Activated CD4-positive, alpha-beta T cell treated with anti-CD3 and anti-CD28 coated beads, Interleukin-2, amount 50 U/mL, for 16 hours (primary cell): ENCODE measurements around the gene CDC42BPB.

ENCODE experiments used
- DNase-seq: peaks from one replicate; pipeline ENCODE4 v3.0.0-alpha.2; 2020

Gene CDC42BPB

DNA sequence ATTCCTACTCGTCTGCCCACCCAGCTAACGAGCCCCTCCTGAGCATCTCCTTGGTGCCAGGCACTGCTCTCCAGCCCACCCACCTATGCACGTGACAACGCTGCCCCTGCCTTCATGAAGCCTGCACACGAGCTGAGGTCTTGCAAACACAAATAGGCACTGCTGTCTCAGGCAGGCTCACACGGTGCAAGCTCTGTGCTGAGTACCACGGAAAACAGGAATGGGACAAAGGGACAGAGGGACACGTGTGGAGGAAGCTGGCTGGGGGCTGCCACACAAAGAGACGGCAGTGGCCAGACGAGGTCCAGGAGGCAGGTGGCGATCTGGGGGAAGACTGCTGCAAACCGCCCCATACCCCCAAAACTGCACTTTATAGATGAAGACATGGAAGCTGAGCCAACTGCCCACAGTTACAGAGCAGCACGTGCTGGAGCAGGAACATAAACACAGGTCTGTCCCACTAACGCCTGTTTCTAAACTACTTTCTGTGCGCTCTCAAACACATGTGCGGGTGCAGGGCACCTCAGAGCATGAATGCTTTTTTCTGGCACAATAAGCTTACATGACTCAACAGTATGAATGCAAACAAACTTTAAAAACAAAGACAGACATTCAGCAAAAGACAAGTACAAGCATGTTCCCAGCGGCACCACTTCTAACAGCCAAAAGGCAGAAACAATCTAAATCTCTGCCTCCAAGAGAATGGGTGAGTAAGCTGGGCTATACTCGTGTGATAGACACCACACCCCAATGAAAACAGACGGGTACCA lies 70.4 kb downstream of the CDC42BPB start:
- no peak for DNase-seq

DNA sequence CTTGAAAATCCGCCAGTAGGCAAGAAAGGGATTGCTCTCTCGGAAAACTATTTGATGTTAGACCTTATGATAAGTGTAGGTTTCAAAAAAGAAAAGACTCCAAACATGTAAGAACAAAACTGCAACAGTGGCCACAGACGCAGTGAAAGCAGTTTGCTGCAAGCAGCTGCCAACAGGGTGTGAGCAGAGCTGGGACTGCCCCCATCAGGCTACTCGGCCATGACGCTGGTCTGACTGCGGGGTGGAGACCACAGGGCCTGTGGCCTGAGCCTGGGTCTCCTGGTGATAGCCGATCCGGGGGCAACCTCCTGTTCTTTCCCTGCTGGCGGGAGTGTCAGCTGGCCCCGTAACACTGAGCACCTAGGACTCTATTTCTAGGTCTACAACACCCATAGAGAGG lies 71.7 kb downstream of the CDC42BPB start:
- DNase-seq, result no peak

DNA sequence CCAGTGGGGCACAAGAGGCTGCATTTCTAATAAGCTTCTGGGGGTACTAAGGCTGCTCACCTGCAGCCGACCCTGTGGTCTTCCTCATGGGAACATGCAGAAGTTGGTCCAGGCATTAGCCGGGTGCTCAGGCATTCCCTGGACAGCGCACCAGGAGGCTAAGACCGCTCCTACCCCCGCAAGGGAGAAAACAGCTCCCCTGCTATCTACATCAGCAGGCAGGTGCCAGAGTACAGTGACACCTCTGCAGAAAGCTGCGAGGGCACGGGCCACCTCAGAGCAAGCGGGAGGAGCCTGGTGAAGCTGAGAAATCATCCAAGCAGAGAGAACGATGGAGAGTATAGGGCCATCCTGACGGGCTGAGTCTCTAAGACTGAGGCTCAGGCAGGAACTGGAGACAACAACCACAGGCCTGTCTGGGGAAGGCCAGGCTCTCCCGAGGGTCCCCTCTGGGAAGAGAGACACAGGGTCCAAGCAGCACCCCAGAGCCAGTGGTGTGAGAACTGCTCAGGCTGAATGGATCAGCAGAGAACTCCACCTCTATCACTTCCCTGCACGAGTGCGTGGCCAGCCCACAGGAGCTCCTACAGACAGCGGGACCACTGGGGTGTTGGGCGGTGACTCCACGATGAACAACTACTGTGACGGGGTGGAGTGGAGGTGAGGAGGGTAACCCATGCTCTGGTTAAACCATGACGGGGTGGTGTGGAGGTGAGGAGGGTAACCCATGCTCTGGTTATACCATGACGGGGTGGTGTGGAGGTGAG lies 72.8 kb downstream of the CDC42BPB start:
- DNase-seq, result no peak

DNA sequence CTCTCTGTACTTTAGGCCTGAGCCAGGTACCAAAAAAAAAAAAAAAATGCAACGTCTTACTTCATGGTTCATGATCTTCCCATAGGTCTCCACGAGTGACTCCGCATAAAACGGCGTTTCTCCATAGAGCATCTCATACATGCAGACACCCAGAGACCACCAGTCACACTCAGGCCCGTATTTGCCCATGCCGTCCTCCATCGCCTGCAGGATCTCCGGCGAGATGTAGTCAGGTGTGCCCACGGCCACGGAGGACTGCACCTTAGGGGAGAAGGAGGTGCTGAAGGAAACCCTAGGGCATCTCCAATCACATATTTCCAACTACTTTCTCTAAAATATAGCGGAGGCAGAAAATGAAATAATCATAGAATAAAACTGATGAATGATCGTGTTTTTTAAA lies 73.9 kb downstream of the CDC42BPB start:
- no peak for DNase-seq

DNA sequence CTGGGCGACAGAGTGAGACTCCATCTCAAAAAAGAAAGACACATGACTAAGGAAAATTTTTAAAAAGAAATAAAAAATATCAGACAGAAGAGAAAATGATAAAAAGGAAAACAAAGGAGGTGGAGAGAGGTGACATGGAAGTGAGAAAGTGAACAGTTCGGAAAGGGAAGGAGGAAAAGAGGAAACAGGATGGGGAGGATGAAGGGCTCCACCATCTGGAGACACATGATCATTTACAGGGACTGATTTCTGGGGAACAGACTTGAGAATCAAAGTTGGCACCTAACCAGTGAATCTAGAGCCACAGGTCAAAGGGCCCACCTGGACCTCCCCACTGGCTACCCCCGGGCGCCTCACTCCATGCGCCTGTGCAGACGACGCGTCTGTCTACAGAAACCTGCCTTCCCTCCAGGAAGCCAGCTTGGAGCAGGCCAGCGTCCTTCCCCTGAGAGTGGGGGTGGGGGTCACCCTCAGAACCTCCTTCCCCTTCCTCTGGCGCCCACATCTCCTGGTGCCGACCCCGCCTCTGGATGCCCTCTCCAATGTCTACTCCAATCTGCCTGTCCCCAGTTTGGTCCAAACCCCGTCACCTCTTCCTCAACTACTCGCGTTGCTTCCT lies 74.4 kb downstream of the CDC42BPB start:
- DNase-seq, result no peak

DNA sequence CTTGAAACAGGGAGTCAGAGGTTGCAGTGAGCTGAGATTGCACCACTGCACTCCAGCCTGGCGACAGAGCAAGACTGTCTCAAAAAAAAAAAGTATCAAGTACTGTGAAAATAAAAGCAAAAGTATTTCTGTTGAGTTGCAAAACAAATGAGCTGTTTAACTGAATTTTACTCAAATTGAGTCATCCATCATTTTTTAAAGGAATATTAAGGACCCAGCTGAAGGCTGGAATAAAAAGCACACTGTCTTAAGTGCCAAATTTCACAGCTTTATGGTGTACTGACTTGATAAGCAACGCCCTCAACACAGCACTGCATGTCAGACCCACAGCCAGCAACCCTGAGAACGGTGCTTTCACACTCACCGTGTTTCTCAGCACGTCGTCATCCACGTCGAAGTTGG lies 76.9 kb downstream of the CDC42BPB start:
- DNase-seq, result no peak

DNA sequence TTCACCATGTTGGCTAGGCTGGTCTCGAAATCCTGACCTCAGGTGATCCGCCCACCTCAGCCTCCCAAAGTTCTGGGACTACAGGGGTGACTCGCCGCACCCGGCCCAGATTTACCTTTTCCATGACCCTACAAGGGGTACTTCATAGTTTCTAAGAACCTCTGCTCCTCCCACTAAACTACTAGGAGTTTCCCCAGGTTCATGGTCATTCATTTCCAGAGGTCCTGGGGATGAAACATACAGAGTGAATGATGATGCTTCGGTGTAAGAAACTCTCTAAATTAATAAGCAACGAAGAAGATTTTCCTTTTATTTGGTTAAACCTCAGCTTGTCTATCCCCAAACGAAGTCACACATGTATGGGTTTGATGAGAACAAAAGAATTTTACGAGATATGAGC lies 77.9 kb downstream of the CDC42BPB start:
- no peak for DNase-seq

DNA sequence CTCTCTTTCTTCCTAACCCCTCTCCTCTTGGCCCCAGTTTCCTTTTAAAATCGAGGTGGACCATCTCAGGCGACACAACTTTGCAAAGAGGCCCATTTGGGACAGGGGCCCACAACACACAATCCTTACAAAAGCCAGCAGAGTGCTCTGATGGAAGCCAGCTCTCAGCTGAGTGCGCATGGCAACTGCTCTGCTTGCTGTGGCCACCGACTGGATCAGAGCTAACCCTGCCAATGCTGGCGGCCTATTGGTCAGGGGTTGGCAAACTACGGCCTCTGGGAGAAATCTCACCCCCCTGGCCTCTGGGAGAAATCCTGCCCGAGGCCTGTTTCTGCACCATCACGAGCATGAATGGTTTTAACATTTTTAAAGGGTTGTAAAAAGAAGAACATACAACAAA lies 79.9 kb downstream of the CDC42BPB start:
- DNase-seq, result no peak

DNA sequence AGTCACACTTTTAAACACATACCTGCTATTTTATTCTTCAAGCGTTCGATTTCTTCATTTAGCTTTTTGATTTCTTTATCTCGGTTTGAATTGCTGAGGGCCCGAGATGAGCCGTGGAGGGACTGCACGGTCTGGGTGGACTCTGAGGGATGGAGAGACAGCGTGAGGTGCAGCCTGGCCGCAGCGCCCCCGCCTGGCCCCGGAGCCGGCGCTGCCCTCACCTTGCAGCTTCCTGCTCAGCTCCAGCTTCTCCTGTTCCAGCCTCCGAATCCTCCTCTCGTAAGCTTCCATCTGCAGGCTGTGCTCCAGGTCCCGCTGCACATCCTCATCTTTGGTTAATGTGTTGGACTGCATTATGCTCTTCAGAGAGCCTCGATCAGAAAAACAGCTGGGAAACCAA lies 81.7 kb downstream of the CDC42BPB start:
- DNase-seq, result no peak

DNA sequence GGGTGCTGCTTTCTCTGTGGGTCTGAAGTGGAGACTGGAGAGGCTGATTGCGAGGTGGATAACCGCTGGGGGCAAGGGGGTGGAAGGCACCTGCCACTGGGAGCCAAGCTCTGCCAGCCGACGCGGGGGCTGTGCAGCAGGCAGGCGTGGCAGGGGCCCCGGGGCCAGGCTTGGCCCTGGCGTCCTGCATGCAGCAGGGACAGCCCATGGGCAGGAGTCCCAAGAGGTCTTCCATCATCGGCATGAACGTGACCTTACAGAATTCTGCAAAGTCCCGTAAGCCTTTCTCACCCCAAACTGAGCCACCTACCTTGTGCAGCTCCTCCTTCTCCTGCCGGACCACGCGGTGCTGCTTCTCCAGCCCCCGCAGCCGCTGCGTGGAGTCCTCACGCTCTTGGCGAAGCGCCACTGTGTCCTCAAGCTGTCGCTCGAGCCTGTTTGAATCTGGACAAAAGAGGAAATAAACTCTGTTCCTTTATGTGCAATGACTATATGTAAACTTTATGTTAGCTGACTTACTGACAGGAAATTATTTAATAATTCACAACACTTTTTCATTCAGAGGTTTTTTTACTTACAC lies 83.6 kb downstream of the CDC42BPB start:
- no peak for DNase-seq

DNA sequence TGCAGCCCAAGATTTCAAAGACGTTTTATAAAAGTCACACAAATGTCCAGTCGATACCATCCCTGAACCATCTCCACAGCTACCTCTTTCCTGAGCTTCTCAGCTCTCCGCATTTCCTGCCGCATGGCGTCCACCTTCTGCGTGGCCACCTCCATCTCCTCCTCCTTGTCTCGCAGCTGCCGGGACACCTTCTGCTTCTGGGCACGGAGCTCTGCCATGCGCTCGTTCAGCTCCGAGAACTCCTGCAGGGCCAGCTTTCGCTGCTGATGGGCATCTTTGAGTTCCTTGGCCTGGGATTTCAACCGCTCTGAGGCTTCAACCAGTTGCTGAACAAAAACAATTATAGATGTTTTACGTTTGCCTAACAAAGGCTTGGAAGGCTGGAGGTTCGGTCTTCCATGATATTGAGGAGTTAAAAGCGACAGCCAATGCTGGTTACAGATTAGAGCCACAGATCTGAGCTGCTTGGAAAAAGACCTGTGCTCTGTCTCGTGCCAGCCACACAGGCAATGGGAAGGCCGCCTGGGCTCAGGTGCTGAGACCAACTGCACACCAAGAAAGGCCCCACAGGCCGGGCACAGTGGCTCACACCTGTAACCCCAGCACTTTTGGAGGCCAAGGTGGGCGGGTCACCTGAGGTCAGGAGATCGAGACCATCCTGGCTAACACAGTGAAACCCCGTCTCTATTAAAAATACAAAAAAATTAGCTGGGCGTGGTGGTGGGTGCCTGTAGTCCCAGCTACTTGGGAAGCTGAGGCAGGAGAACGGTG lies 85.3 kb downstream of the CDC42BPB start:
- no peak for DNase-seq

DNA sequence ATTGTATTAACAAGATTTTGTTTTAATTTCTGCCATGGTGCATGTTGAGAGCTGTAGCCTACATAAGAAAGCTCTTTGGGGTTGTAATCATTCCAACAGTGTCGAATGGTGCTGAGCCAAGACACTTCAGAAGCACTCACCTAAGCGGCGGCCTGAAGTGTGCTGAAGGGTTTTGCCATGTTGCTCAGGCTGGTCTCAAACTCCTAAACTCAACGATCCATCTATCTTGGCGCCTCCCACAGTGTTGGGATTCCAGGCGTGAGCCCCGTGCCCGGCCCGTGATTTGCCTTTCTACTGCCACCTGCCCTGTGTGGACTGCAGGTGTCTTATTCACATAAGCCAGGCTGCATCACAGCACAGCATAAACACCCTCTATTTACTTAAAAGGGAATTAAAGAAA lies 86.0 kb downstream of the CDC42BPB start:
- DNase-seq, result no peak

DNA sequence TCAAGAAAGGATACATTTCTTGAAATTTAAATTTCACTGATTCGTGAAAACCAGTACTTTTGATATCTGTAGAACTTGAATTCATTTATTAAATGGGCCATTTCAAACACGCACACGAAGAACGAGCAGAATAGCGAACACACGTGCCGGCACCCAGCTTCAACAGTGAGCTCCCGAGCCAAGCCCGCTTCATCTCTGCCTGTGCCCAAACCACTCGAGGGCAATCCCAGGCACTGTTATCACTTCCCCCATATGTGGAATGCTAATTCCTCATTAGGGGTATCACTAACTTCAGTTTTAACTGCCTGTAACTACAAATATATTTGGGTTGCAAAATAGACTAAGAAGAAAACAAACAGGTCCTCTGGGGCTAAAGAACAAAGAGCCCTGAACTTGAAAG lies 86.9 kb downstream of the CDC42BPB start:
- no peak for DNase-seq

DNA sequence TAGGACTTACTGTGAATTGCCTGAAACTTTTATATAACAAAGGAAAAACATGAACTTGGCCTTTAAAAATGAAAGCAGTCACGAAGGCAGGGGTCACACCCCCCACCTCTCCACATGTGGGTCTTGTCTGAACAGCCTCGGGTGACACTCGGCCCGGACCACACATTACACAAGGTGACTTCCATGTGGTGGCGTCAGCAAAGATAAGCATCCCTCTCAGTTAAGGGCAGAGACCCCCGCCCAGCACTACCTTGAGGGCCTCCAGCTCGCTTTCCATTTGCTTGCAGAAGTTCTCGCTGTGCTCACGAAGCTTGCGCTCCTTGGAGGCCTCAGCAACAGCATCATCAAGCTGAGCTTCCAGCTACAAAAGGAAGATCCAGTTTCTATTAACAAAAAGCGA lies 87.4 kb downstream of the CDC42BPB start:
- DNase-seq, result no peak

DNA sequence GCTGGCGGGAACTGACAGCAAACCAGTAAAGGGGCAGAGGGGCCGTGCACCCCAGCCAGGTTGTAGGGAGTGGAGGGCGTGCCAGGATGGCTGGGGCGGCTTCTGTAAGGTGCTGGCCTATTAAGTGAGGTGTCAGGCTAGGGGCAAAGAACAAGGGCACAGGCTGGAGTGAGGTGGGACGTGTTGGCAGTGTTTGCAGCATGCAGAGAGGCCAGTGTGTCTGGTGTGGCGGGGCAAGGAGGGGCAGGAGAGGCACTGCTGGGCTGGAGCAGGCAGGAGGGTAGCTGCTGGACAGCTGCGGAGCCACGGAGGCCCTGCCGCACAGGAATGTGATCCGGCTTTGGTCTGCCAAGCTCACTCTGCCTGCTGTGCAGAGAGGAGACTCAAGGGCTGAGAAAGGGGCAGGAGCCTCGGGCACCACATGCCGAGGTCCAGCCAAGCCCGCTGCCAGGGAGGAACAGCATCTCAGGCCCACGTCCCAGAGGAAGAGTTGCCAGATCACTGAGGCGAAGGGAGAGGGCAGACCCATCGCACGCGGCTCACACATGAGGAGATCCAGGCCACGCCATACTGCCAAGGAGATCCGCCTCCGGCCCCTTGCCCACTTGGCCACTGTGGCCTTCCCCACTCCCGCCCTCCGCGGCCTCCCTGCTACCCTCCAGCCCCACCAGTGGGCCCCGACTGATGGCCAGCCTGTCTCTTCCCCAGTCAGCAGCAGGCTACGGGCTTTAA lies 88.1 kb downstream of the CDC42BPB start:
- no peak for DNase-seq

DNA sequence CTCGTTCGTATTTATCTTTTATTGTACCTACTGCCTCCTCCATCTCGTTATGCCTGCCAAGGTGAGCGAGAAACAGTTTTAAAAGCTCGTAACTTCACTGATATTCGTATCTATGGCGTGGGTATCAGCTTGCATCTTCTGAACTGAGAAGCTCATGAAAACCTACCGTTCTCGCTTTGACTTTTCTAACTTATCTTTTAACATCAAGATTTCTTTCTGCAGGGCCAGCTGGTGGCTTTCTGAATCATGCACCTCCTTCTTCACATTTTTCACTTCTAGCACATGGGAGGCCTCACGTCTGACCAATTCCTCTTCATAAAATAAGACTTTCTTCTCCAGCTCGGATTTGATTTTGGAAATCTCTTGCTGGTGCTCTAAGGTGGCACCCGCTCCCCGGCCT lies 89.0 kb downstream of the CDC42BPB start:
- no peak for DNase-seq

DNA sequence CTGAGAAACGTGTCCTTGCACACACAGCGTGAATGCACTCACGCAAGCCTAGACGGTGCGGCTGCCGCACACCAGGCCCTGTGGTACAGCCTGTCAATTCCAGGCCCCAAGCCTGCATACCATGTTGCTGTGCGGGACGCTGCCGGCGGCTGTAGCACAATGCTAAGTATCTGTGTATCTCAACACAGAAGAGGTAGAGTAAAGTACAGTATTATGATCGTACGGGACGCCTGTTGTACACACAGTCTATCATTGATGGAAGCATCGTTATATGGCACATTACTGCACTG lies 89.9 kb downstream of the CDC42BPB start:
- no peak for DNase-seq

DNA sequence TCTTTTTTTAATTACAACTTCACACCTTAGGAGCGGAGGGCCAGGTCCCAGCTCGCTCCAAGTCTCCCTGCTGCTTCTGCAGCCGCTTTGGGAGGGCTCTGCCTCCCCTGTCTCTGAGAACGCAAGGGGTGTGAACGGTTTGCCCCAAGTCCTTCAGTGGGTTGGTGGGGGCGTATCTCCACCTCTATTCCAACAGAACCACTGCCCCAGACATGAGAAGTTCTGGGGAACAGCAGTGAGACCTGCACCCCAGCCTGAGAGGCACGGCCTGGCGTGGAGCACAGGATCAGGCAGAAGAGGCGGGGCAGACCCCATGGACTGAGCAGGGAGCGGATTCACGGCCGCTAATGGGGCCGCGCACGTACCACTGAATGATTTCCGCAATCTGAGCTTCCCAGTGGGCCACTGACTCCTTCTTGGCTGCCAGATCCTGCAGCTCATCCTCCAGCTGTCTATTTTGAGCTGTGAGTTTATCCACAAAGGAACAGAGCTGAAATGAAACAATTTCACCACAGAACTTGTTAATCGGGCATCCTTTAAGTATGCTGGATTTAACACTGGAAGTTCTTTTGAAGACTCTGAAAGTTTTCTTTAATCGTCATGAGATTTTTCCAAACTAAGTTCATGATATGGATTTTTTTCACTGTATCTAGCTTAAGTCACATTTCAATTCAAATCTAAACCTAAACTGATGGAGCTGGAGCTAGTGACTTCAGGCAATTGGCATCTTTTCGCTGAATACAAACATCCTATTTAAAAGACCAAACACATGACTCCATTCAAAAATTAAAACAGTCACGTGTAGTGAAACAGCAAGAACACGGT lies 90.5 kb downstream of the CDC42BPB start:
- no peak for DNase-seq

DNA sequence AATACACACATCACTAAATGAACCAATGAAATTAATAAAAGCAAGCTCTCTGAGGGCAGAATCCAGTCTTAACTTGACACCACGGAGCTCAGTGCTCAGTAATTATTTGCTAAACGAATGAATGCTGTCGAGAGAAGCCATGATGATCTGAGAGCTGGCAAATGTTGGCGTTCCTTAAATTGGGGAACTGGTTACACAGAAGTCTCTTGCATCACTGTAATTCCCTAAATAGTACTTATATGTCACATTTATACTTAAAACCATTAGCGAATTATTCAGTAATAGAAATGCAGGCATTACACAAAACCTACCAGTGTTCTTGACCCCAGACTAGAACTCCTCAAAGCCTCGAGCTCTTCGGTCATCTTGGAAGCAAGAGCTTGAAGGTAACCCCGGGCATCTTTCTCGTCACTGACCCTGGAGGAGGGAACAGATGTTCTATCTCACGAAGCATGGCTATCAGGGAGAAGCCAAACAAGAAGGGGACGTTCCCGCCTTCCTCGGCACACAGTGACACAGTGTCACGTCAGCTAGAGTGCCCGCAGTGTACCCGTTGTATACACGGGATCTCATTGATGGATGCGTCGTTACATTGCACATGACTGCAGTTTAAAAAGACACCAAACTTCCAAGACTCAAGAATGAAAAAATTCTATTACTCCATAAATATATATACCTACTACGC lies 91.2 kb downstream of the CDC42BPB start:
- no peak for DNase-seq

DNA sequence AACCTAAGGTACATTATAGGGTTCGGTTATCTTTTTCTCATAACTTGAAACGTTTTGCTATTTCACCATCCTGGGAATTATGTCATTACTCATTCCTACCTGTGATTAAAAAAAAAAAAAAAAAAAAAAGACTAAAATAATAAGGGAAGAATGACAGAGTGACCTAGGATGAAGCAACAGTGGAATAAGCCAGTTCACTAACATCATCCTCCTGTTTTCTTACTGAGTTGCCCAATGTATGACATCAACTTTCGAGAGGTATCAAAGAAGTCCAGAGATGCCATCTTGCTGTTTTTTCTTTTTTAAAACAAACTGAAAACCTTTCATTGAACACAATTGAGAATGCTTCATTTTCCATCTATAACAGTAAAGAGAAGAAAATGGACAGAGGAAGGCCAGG lies 92.1 kb downstream of the CDC42BPB start:
- DNase-seq, result no peak

DNA sequence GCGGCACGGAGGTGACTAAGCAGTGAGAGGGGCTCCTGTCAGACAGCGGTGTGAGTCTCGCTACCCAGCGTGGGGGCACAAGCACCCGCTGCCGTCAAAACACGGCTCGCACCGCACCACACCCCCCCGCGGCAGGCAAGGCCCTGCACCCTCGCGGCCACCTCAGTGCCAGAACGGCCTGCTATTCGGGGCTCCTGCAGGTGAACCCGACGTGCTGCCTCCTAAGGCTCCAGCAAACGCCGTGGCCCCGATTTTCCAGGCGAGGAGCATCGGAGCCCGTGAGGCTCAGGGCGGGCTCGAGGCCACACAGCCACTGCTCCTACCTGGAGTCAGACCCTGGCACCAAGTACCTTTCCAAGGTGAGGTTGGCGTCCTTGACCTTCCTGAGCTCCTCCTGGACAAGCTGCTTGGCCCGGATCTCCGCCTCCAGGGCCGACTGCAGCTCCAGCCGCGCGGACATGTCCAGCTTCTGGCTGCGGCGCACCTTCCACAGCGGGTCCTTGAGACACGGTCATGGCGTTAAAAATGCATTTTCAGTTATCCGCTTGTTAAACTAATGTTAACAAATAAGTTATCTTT lies 93.1 kb downstream of the CDC42BPB start:
- DNase-seq, result no peak
